ENCODE measurements around the gene FAM110D. TPM values are rescaled to one million over a fixed set of nuclear protein-coding genes. Genes with fewer than 3 reads are reported as not detected.

The FAM110D gene
- total RNA-seq, 1 donor from 2014 or later: not detected

GRCh38 chr1:26132128-26132833 is 26.6 kb upstream of the FAM110D start:
- DNase-seq (ENCODE audit: low read depth): no peak
- no peak for TF ChIP-seq CTCF (conservative IDR thresholded peaks at IDR 0.05; ENCODE audit: low read depth, low read length)
- no peak overlapping the region for H3K4me3 ChIP-seq (ENCODE audit: low read depth, low read length)

GRCh38 chr1:26132834-26133167 is 26.1 kb upstream of the FAM110D start:
- no peak for DNase-seq (ENCODE audit: low read depth)
- TF ChIP-seq CTCF (conservative IDR thresholded peaks at IDR 0.05; ENCODE audit: low read depth, low read length): no peak
- H3K4me3 ChIP-seq (ENCODE audit: low read depth, low read length): no peak overlapping the region

DNA sequence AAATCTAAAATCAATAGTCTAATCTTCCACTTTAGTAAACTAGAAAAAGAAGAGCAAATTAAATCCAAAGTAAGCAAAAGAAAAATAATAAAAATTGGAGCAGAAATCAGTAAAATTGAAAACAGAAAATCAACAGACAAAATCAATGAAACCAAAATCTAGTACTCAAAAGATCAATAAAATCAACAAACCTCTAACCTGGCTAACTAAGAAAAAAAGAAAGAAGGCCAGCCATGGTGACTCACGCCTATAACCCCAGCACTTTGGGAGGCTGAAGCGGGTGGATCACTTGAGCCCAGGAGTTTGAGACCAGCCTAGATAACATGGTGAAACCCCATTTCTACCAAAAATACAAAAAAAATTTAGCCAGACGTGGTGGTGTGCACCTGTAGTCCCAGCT is 24.4 kb upstream of the FAM110D start:
- no peak for TF ChIP-seq CTCF (conservative IDR thresholded peaks at IDR 0.05; ENCODE audit: low read depth, low read length)
- DNase-seq (ENCODE audit: low read depth): no peak
- H3K4me3 ChIP-seq (ENCODE audit: low read depth, low read length): no peak overlapping the region

GRCh38 chr1:26138974-26139558 is 19.8 kb upstream of the FAM110D start:
- H3K4me3 ChIP-seq (ENCODE audit: low read depth, low read length): no peak overlapping the region
- TF ChIP-seq CTCF (conservative IDR thresholded peaks at IDR 0.05; ENCODE audit: low read depth, low read length): no peak
- no peak for DNase-seq (ENCODE audit: low read depth)

GRCh38 chr1:26142159-26142558 is 16.7 kb upstream of the FAM110D start:
- TF ChIP-seq CTCF (conservative IDR thresholded peaks at IDR 0.05; ENCODE audit: low read depth, low read length): no peak
- DNase-seq (ENCODE audit: low read depth): no peak
- no peak overlapping the region for H3K4me3 ChIP-seq (ENCODE audit: low read depth, low read length)

- TF ChIP-seq CTCF (conservative IDR thresholded peaks at IDR 0.05; ENCODE audit: low read depth, low read length): peak; percentile 80
- peak; percentile 29 for DNase-seq (ENCODE audit: low read depth)
- H3K4me3 ChIP-seq (ENCODE audit: low read depth, low read length): no peak overlapping the region
These were observed 13.6 kb upstream of the FAM110D start for GRCh38 chr1:26145041-26145959.
